ENCODE data around the gene PRKCI. TPM values are rescaled to one million over a fixed set of nuclear protein-coding genes. Genes with fewer than 3 reads are reported as not detected.
"Not testable (repeated sequence)": the region's sequence is repeated elsewhere in the genome, so short reads cannot be mapped to it uniquely, and the experiment has no call there.

The PRKCI gene
- total RNA-seq, 2 donors from 2014 or later = 34.4 to 48.2 TPM

DNA sequence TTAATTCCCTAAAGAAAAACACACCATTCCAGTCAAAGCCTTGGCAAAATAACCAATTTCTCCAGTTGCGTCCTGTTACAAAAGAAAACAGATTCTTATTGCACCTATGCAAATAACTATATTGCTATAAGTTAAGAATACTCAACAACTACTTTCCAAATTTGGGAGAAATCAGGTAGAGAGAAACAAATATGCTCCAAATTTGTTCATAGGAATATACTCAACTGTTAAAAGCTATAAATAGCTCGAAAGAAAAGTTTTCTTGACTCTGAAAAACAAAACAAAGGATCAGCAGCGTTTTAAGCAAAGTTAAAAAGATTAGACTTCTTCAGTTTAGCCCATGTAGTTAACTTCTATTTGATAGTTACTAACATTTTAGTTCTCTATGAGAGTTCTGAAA lies 115.2 kb downstream of the PRKCI start:
- no peaks in the 10 kb centered on the region for H3K4me1 ChIP-seq
- no peaks in the 10 kb centered on the region for H3K36me3 ChIP-seq
- H3K4me3 ChIP-seq = no peak overlapping the region
- TF ChIP-seq CTCF (IDR thresholded peaks at IDR 0.05) = no peak
- intact Hi-C loops (cut with DNase I) = no loop called here
- H3K27ac ChIP-seq = no peak overlapping the region
- DNase-seq = no peak
- H3K9ac ChIP-seq (ENCODE audit: low read depth in 2 of 2, low read length in 2 of 2) = no peak overlapping the region
- H3K27me3 ChIP-seq = no peaks in the 10 kb centered on the region
- H3K9me3 ChIP-seq = no peaks in the 10 kb centered on the region

DNA sequence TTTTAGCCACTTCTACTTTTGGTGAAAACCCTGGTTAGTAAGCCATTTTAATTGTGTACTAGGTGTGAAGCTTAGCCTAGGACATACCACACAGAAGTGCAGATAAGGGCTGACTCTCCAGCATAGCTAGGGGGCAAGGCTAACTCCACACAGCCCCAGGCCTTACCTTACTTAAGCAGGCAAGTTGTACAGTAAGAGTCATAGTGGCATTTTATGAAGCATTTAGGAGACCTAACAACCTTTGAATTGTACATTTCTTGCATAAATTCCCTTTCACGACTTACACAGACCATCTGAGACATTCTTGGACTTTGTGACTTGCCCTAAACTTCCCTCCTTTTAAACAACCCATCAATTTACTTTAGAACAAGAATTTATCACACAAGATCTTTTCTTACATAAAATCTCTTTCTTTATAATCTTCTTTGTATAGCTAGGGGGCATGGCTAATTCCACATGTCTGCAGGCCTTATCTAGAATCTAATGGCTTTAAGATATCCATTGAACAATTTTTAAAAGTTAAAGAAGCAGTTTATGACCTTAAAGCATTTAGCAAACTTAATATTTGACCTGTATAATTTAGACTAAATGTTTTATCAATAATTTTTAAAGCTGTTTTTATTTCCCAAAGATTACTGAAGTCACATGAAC lies 116.6 kb downstream of the PRKCI start:
- Histone ChIP-seq H3K4me1 (no peaks in the 10 kb centered on the region), H3K9ac (ENCODE audit: low read depth in 2 of 2, low read length in 2 of 2) (no peak overlapping the region), H3K4me3 (no peak overlapping the region), H3K36me3 (no peaks in the 10 kb centered on the region), H3K27me3 (no peaks in the 10 kb centered on the region), H3K9me3 (no peaks in the 10 kb centered on the region), H3K27ac (no peak overlapping the region)
- intact Hi-C loops (cut with DNase I) = no loop called here
- DNase-seq = no peak
- TF ChIP-seq CTCF (IDR thresholded peaks at IDR 0.05) = no peak

DNA sequence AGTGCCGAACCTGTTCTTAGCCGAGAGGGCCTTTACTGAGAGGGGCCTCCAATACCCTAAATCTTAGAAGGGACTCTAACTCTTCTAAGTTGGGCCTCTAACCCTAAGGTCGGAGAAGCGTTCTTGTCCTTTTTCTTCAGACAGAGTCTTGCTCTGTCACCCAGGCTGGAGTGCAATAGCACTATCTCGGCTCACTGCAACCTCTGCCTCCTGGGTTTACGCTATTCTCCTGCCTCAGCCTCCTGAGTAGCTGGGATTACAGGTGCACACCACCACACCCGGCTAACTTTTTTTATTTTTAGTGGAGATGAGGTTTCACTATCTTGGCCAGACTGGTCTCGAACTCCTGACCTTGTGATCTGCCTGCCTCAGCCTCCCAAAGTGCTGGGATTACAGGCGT lies 120.0 kb downstream of the PRKCI start:
- intact Hi-C loops (cut with DNase I); H3K27ac ChIP-seq; H3K9ac ChIP-seq (ENCODE audit: low read depth in 2 of 2, low read length in 2 of 2); H3K4me1 ChIP-seq; H3K4me3 ChIP-seq; DNase-seq; H3K27me3 ChIP-seq; H3K36me3 ChIP-seq; H3K9me3 ChIP-seq: not testable (repeated sequence)

GRCh38 chr3:170343859-170344258 lies 121.6 kb downstream of the PRKCI start:
- H3K9ac ChIP-seq (ENCODE audit: low read depth in 2 of 2, low read length in 2 of 2); intact Hi-C loops (cut with DNase I): not testable (repeated sequence)

GRCh38 chr3:170344971-170345370 lies 122.7 kb downstream of the PRKCI start:
- Histone ChIP-seq H3K9me3 (no peaks in the 10 kb centered on the region), H3K9ac (ENCODE audit: low read depth in 2 of 2, low read length in 2 of 2) (no peak overlapping the region), H3K27me3 (no peaks in the 10 kb centered on the region), H3K4me1 (no peaks in the 10 kb centered on the region), H3K4me3 (no peak overlapping the region), H3K36me3 (no peaks in the 10 kb centered on the region), H3K27ac (no peak overlapping the region)
- intact Hi-C loops (cut with DNase I) = no loop called here
- DNase-seq = no peak
- no peak for TF ChIP-seq CTCF (IDR thresholded peaks at IDR 0.05)

More at GRCh38 chr3:170343859-170344258, 121.6 kb downstream of the PRKCI start:
- H3K9me3 ChIP-seq, DNase-seq, H3K4me3 ChIP-seq, H3K27ac ChIP-seq, H3K4me1 ChIP-seq, H3K36me3 ChIP-seq, H3K27me3 ChIP-seq: not testable (repeated sequence)

GRCh38 chr3:170346481-170347392 lies 124.5 kb downstream of the PRKCI start:
- H3K9ac ChIP-seq (ENCODE audit: low read depth in 2 of 2, low read length in 2 of 2) = no peak overlapping the region
- intact Hi-C loops (cut with DNase I) = no loop called here
- H3K36me3 ChIP-seq = no peaks in the 10 kb centered on the region
- H3K4me3 ChIP-seq = no peak overlapping the region
- no peaks in the 10 kb centered on the region for H3K27me3 ChIP-seq
- no peak for DNase-seq
- H3K4me1 ChIP-seq = no peaks in the 10 kb centered on the region
- no peak for TF ChIP-seq CTCF (IDR thresholded peaks at IDR 0.05)
- no peak overlapping the region for H3K27ac ChIP-seq
- no peaks in the 10 kb centered on the region for H3K9me3 ChIP-seq
